ENCODE data around the gene MICAL3.

MICAL3 gene

GRCh38 chr22:17866621-17867020, 157.7 kb downstream of the MICAL3 start:
- DNase-seq = no peak

DNA sequence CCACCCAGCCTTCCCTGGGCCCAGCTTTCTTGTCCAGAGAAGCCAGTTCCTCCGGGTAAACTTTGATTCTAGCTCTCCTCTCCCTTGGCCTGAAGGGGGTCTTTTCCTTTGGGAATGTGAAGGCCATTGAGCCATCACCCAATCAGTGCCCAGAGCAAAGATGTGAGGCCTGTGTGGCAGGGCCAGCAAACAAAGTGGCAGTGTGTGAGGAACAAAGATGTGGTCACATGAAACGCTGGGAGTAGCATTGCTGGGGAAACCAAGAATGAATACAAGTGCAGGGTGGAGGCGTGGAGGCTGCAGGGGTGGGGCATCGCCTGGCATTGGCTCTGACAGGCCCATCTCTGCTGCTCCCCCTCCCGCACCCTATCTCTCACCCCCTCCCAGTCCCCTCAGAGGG, 158.2 kb downstream of the MICAL3 start:
- DNase-seq = no peak

GRCh38 chr22:17865183-17866055, 158.9 kb downstream of the MICAL3 start:
- no peak for DNase-seq

DNA sequence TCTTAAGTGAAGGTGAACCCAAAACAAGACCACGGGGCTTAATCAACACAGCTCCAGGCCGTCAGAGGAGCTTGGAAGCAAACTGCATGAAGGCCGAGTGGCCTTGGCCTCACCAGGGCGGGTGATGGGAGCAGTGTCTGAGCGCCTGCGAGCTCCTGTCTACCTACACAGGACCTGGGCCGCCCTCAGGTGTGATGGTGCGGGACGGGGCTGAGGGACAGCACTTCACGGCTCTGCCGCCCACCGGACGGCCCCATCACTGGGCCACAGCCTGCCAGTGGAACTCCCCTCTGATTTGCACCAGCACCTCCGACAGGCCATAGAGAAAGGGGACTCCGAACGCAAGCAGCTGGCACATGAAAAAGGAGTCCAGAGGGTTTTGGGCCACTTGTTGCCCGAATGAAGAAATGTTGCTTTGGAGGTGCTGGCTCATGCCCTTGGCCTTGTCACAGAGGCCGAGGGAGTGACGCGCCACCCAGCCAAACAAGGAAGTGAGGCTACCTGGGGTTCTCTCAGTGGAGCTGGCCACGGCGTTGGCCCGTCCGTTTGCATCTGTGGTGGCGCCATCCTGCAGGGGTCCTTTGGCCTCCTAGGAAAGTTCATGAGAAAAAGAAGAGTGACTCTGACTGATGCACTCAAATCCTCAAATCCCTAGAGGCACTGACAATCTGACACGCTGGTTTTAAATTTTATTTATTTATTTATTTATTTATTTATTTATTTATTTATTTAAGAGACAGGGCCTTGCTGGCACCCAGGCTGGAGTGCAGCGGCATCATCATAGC, 159.8 kb downstream of the MICAL3 start:
- no peak for DNase-seq

DNA sequence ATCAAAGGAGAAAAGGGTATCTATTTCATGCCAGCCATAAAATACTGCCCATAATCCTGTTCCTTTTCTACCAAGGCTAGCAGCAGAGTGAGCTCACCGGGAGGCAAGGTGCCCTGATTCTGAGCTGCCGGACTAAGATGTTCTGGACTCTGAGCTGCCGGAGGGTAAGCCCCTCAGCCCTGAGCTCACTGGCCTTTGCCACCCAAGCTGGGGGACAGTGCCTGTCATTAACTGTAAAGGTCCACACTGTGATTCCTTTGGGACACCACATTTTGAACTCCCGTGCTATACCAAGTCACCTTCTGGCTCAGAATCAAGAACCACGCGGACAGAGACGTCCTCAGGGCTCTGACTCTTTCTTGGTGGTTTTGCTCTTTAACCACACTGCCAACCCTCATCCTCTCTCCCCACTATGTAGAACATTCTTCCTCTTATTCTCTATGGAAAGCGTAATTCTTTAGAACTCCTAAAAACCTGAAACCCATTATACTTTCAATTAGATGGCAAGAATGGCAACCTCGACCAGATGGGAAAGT, 161.6 kb downstream of the MICAL3 start:
- DNase-seq = no peak

- DNase-seq = no peak
Observed at GRCh38 chr22:17861909-17862308, 162.5 kb downstream of the MICAL3 start.

GRCh38 chr22:17860220-17860965, 164.0 kb downstream of the MICAL3 start:
- no peak for DNase-seq

- DNase-seq = no peak
Observed at GRCh38 chr22:17858033-17858432, 166.3 kb downstream of the MICAL3 start.

- DNase-seq = no peak
Observed at GRCh38 chr22:17855572-17856290, 168.6 kb downstream of the MICAL3 start.

GRCh38 chr22:17853073-17853472, 171.3 kb downstream of the MICAL3 start:
- no peak for DNase-seq

DNA sequence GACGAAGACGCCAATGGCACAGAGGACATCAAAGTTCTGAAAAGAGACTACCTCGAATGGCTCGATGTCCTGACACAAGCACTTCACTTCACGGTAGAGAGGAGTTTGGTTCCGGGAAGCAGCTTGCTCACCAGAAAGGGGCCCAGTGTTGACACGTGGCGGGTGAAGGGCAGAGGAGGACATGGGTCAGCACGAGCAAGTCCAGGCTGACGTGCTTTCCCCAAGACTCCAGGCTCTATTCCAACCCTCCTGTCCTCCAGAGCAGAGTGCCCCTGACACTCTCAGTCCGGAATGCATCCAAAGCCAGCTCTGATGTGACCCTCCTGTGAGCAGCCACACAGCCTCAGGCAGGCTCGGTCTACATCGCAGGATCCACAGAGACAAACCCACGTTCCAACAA, 172.6 kb downstream of the MICAL3 start:
- DNase-seq = no peak

DNA sequence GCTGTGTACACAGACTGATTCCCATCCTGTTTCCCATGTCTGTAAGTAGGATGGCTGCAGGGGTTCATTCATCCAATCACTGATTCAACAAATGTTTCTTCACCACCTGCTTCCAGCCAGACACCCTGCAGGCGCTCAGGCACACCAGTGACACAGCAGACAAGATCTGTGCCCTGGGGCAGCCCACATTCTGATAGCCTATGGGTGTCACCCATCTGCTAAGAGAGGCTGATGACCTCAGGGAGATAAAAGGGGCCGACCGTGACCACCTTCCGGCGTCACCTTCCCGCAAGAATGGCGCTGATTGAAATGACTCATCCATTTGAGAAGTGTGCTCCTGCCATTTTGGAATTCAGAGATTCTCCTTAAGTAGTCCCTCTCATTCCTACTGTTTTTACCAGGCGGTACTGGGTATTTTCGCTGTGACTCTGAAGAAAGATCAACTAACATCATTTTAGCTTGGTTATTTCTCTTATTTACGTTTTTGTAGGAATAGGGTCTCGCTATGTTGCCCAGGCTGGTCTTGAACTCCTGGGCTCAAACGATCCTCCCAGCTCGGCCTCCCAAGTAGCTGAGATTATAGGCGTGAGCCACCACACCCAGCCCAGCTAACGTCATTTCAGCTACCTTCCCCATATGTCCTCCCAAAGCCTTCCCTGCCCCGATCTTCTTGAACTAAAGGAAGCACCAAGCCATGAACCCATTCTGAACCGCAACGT, 176.8 kb downstream of the MICAL3 start:
- DNase-seq = no peak

DNA sequence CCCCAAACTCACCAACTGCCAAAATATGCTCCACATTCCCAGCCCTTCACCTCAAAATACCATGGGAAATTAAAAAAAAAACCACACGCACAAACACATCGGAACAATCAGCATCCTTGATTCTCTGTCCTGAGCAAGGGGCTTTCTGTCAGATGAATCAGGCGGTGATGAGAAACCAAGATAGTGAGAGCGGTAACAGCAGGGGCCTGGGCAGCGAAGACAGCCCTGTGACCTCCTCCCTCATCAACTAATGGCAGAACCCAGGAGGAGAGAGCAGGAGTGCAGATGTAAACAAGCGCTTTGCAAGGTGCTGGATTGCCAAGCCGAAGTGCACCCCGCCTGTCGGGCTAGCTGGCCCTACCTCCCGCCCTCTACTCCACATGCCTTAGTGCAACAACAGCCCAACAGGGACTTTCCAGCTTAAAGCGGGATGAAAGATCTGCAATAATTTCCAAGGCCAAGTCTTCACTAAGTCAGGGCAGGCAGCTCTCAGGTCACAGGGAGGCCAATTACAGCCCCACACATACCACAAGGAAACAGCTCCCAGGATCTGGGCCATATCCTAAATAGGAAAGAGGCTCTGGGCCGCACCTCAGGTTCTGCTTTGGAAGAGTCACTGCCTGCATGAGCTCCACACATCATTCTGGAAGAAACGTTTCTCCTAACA, 177.9 kb downstream of the MICAL3 start:
- DNase-seq = no peak

- no peak for DNase-seq
Observed at GRCh38 chr22:17845790-17846189, 178.6 kb downstream of the MICAL3 start.

GRCh38 chr22:17845327-17845726, 179.0 kb downstream of the MICAL3 start:
- DNase-seq = no peak

GRCh38 chr22:17844150-17844549, 180.2 kb downstream of the MICAL3 start:
- no peak for DNase-seq

DNA sequence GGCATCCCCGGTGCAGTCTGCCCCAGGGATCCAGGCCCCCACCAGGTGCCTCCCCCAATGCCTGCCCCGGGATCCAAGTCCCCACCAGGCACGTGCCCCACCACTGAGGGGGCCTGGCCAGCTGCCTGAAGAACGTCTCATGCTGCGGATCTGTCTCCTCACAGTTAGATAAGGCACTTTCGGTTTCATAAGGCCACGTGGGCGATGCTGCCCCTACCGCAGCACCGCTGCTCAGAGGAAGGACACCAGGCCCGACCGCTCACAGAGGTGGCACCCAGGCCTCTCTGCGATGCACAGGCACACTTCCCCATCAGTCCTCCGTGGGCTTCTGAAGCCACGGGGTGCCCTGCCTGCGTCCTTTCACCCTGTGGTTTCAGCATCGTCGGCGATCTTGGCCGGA, 182.0 kb downstream of the MICAL3 start:
- DNase-seq = no peak

- no peak for DNase-seq
Observed at GRCh38 chr22:17841836-17842235, 182.5 kb downstream of the MICAL3 start.

DNA sequence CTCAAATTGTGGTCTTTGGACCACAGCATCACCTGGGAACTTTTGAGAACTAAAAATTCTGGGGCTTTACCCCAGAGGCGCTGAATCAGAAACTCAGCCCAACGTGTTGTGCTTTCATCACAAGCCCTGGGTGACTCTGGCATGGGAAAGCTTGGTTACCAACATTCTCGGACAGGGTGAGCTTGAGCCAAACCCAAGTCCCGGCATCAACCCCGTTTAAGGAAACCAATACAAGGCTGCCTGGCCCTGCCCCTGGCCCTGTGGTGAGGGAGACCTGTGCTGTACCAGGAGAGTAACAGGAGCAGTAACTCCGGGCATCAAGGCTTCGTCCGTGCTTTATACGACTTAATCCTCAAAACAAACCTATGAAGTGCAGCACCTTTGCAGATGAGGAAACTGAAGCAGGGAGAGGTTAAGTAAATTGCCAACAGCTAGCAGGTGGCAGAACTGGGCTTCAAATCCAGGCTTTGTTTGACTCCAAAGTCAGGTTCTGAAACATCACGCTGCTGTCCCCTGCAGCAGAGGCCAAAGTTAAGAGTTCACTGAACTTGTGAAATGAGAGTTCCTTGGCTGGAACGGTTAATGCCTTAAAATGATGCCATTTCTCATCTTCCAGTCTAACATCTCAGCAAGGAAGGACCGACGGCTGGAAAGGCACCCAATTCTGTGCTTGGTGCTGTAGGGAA, 186.0 kb downstream of the MICAL3 start:
- DNase-seq = no peak
